Central memory CD4-positive, alpha-beta T cell (primary cell): Measurements from ENCODE around the gene NAMPT.
"Not testable (repeated sequence)": the region's sequence is repeated elsewhere in the genome, so short reads cannot be mapped to it uniquely, and the experiment has no call there.

Source experiments
- DNase-seq: peaks from one replicate; pipeline ENCODE4 v3.0.0; 2022
- total RNA-seq, 3 experiments: gene quantifications; one replicate each; lab custom pipeline; 2026; lab: John Stamatoyannopoulos, UW

Gene NAMPT
- 41.9 to 2,637 (median 667) reads per million in 3 experiments for total RNA-seq

GRCh38 chr7:106284714-106285050, at the start of gene NAMPT:
Gene NAMPT, minus strand, starts transcription at chr7:106284983. Its CDS starts 99 bp downstream, at chr7:106284884.
- DNase-seq, result no peak

GRCh38 chr7:106332201-106332600, 47.4 kb upstream of the NAMPT start:
- no peak for DNase-seq

GRCh38 chr7:106331441-106332175, 46.8 kb upstream of the NAMPT start:
- no peak for DNase-seq

- DNase-seq, result no peak
Observed at GRCh38 chr7:106329971-106330733, 45.4 kb upstream of the NAMPT start.

GRCh38 chr7:106329408-106329807, 44.6 kb upstream of the NAMPT start:
- DNase-seq, result no peak

GRCh38 chr7:106327538-106328481, 43.0 kb upstream of the NAMPT start:
- DNase-seq, result no peak

- no peak for DNase-seq
Observed at GRCh38 chr7:106326594-106327537, 42.1 kb upstream of the NAMPT start.

- not testable (repeated sequence) for DNase-seq
Observed at GRCh38 chr7:106324509-106324908, 39.7 kb upstream of the NAMPT start.

GRCh38 chr7:106320254-106320770, 35.5 kb upstream of the NAMPT start:
- not testable (repeated sequence) for DNase-seq

GRCh38 chr7:106318482-106318881, 33.7 kb upstream of the NAMPT start:
- DNase-seq, result no peak

GRCh38 chr7:106317971-106318370, 33.2 kb upstream of the NAMPT start:
- no peak for DNase-seq

- DNase-seq, result no peak
Observed at GRCh38 chr7:106316947-106317346, 32.2 kb upstream of the NAMPT start.

- no peak for DNase-seq
Observed at GRCh38 chr7:106314875-106315274, 30.1 kb upstream of the NAMPT start.

- no peak for DNase-seq
Observed at GRCh38 chr7:106313966-106314365, 29.2 kb upstream of the NAMPT start.

GRCh38 chr7:106313456-106313901, 28.7 kb upstream of the NAMPT start:
- DNase-seq, result no peak

- DNase-seq, result no peak
Observed at GRCh38 chr7:106312906-106313305, 28.1 kb upstream of the NAMPT start.

- DNase-seq, result no peak
Observed at GRCh38 chr7:106312099-106312871, 27.5 kb upstream of the NAMPT start.

- no peak for DNase-seq
Observed at GRCh38 chr7:106309362-106309761, 24.6 kb upstream of the NAMPT start.

GRCh38 chr7:106306256-106306655, 21.5 kb upstream of the NAMPT start:
- no peak for DNase-seq

- DNase-seq, result no peak
Observed at GRCh38 chr7:106305732-106306131, 20.9 kb upstream of the NAMPT start.

GRCh38 chr7:106304568-106304967, 19.8 kb upstream of the NAMPT start:
- DNase-seq, result no peak
